K562 (cell line): ENCODE data around the gene RNF26. TPM values are rescaled to one million over a fixed set of nuclear protein-coding genes. Genes with fewer than 3 reads are reported as not detected.

ENCODE experiments used
- ATAC-seq: fragments of 200-7000 bp; cut with Tn5 transposase; 3 replicates; pipeline ENCODE4 v1.9.1; 2020; ENCODE audit warnings: moderate library complexity
- BruUV-seq: library from RNA; stranded (reverse); fragments of 400-500 nt; replicated peaks from 2 replicates; lab custom pipeline; 2021; lab: Mats Ljungman, UMichigan
- CTCF ChIA-PET: fragments of 300-600 bp; formaldehyde crosslinking; extraction: SDS; loops from one replicate; lab custom pipeline; 2021; ENCODE audit warnings: low intra/inter-chr PET ratio; lab: Yijun Ruan, JAX
- POLR2A ChIA-PET: fragments of 300-600, 350-650 bp; sonication (Branson Sonifier 250); formaldehyde crosslinking; extraction: SDS; loops from one replicate; lab custom pipeline; 2021; ENCODE audit warnings: antibody characterized with exemption, inconsistent platforms; lab: Yijun Ruan, JAX
- DNase-seq, 4 experiments: peaks; one replicate each; pipeline versions ENCODE4 v3.0.0 to v3.0.0-alpha.2; 2011 to 2018; ENCODE audit warnings: low spot score in 3 of 4, mixed read lengths in 3 of 4; ENCODE audit errors: extremely low read depth in 1 of 4
- FAIRE-seq: peaks from 2 replicates; lab custom pipeline; 2011; peaks lifted over from hg19 to GRCh38; lab: Jason Lieb, UNC
- H2AFZ ChIP-seq: 2 replicates; pipeline ENCODE4 v1.6.0; 2011; ENCODE audit warnings: low read depth, low read length, control low read depth, inconsistent platforms
- H3K27ac ChIP-seq: fragments of 200-600 bp; 3 replicates; pipeline ENCODE4 v1.8.0; 2011; ENCODE audit warnings: low read depth, mild to moderate bottlenecking, control low read depth, inconsistent platforms, low read length, moderate library complexity, mixed read lengths; ENCODE audit errors: extremely low read depth
- H3K27me3 ChIP-seq, 2 experiments: fragments of 300-600 bp in 1 of 2; 2 replicates in 1 of 2; 3 replicates in 1 of 2; pipeline versions ENCODE4 v1.6.0 to v1.8.0; 2011; ENCODE audit warnings: inconsistent platforms in 2 of 2, low read length in 2 of 2, mild to moderate bottlenecking in 1 of 2, mixed read lengths in 1 of 2, moderate library complexity in 1 of 2; ENCODE audit not compliant: control insufficient read depth in 2 of 2, insufficient read depth in 2 of 2
- H3K36me3 ChIP-seq: fragments of 300-600 bp; 3 replicates; pipeline ENCODE4 v1.8.0; 2011; ENCODE audit warnings: mild to moderate bottlenecking, low read length, inconsistent platforms; ENCODE audit not compliant: control insufficient read depth, insufficient read depth
- H3K4me1 ChIP-seq, 2 experiments: fragments of 200-600 bp in 1 of 2; replicated peaks in 1 of 2; 2 replicates in 1 of 2; 3 replicates in 1 of 2; pipeline versions ENCODE4 v1.5.1 to v1.8.0; 2011; ENCODE audit warnings: inconsistent platforms in 2 of 2, low read length in 2 of 2, mild to moderate bottlenecking in 1 of 2, mixed read lengths in 1 of 2, moderate library complexity in 1 of 2; ENCODE audit not compliant: control insufficient read depth in 2 of 2, insufficient read depth in 2 of 2
- H3K4me2 ChIP-seq: 2 replicates; pipeline ENCODE4 v1.6.1; 2011; ENCODE audit warnings: low read length, control low read depth, inconsistent platforms, mixed read lengths; ENCODE audit not compliant: insufficient read depth
- H3K4me3 ChIP-seq: fragments of 200-600 bp; sonication (generic), shearing (Covaris generic); 2 replicates; pipeline ENCODE4 v1.5.1; 2016; ENCODE audit warnings: control low read depth, inconsistent platforms
- H3K79me2 ChIP-seq: fragments of 200-600 bp; 3 replicates; pipeline ENCODE4 v1.8.0; 2011; ENCODE audit warnings: low read length, inconsistent platforms; ENCODE audit not compliant: control insufficient read depth, insufficient read depth
- H3K9ac ChIP-seq, 2 experiments: 2 replicates each; pipeline versions ENCODE4 v1.6.0 to v1.6.1; 2011; ENCODE audit warnings: low read depth in 2 of 2, low read length in 2 of 2, control low read depth in 1 of 2, inconsistent platforms in 1 of 2, mild to moderate bottlenecking in 1 of 2, mixed read lengths in 1 of 2; ENCODE audit not compliant: insufficient read depth in 1 of 2
- H3K9me1 ChIP-seq: one replicate; pipeline ENCODE4 v1.6.0; 2011; ENCODE audit warnings: inconsistent platforms, mild to moderate bottlenecking, low read length, moderate library complexity; ENCODE audit not compliant: control insufficient read depth, insufficient read depth
- H3K9me3 ChIP-seq: replicated peaks from 2 replicates; pipeline ENCODE4 v1.5.1; 2011; ENCODE audit warnings: low read depth, low read length, inconsistent platforms; ENCODE audit not compliant: control insufficient read depth, insufficient read depth
- H4K20me1 ChIP-seq: replicated peaks from 2 replicates; pipeline ENCODE4 v1.6.1; 2011; ENCODE audit warnings: low read length, inconsistent platforms, mixed read lengths; ENCODE audit not compliant: control insufficient read depth, insufficient read depth
- CBX3 ChIP-seq, 2 experiments: IDR thresholded peaks; 1 replicate in 1 of 2; 2 replicates in 1 of 2; pipeline ENCODE4 v1.6.1; 2012; ENCODE audit warnings: inconsistent platforms in 2 of 2, low read length in 2 of 2, borderline replicate concordance in 1 of 2, control low read depth in 1 of 2
- NFRKB ChIP-seq: fragments of 450-650 bp; IDR thresholded peaks from 2 replicates; pipeline ENCODE4 v1.6.1; 2016; ENCODE audit warnings: low read depth
- SIN3A ChIP-seq, 2 experiments: fragments of 150-350 bp in 1 of 2; IDR thresholded peaks; 2 replicates each; pipeline ENCODE4 v1.6.1; 2011 to 2016; ENCODE audit warnings: borderline replicate concordance in 2 of 2, low read depth in 2 of 2, low read length in 2 of 2, mild to moderate bottlenecking in 2 of 2, moderate library complexity in 2 of 2; ENCODE audit not compliant: control insufficient read depth in 1 of 2
- SMARCB1 ChIP-seq: IDR thresholded peaks from 2 replicates; pipeline ENCODE4 v1.6.1; 2011; ENCODE audit warnings: improper control_type of control experiment, low read depth; ENCODE audit not compliant: insufficient read length
- ZBTB7A ChIP-seq: IDR thresholded peaks from 2 replicates; pipeline ENCODE4 v1.6.1; 2011; ENCODE audit warnings: low read depth, mild to moderate bottlenecking, low read length, moderate library complexity, borderline replicate concordance; ENCODE audit not compliant: control insufficient read depth
- WGBS: fragments of 100-300 bp; shearing (Covaris generic); methylation state at CpG from one replicate; pipeline ENCODE4 v1.1.6; 2016; ENCODE audit warnings: low coverage, mixed read lengths; ENCODE audit not compliant: insufficient coverage; ENCODE audit errors: missing lambda C conversion rate; 5-methylcytosine and 5-hydroxymethylcytosine counted together
- in situ Hi-C: fragments of 300-500 bp; cut with MboI; formaldehyde crosslinking; loops from 4 replicates; pipeline ENCODE4 v1.15.0; 2018; ENCODE audit warnings: inconsistent platforms, mixed read lengths
- intact Hi-C: fragments of 100-400 bp; cut with micrococcal nuclease; formaldehyde crosslinking; loops from 2 replicates; pipeline ENCODE4 v1.14.2; 2022
- polyA plus RNA-seq, 8 experiments: library from polyadenylated mRNA; depleted of rRNA in 4 of 8; stranded (reverse) in 5 of 8; unstranded in 3 of 8; fragments of >200 nt; fragmentation: Nextera tagmentation in 2 of 8; fragmentation: Illumina TruSeq in 1 of 8; extraction: Ambion mirVana in 2 of 8; extraction: Trizol in 1 of 8; gene quantifications; 2 replicates each; pipeline versions ENCODE4 v1.2.1 to v1.2.3, GENCODE V29; 2011 to 2014; ENCODE audit warnings: inconsistent platforms in 1 of 8, missing spikeins in 1 of 8
- total RNA-seq, 7 experiments: library from RNA; depleted of rRNA in 6 of 7; stranded (reverse); fragments of >200 nt in 6 of 7; fragmentation: Illumina TruSeq in 2 of 7; extraction: Trizol in 2 of 7; gene quantifications; 2 replicates each; pipeline versions ENCODE4 v1.2.1 to v1.2.3, GENCODE V29; 2011 to 2021; ENCODE audit warnings: low replicate concordance in 1 of 7
- TF ChIP-seq, protein P1 (sequence below): fragments of 200-800 bp; sonication (Bioruptor generic); IDR thresholded peaks from 2 replicates; pipeline ENCODE4 v1.6.1; 2017; ENCODE audit warnings: missing genetic modification characterization, missing compliant biosample characterization
- TF ChIP-seq, protein P2 (sequence below), 2 experiments: IDR thresholded peaks; 2 replicates each; pipeline ENCODE4 v1.6.1; 2011; ENCODE audit warnings: borderline replicate concordance in 1 of 2, control low read depth in 1 of 2, low read depth in 1 of 2, low read length in 1 of 2, mild to moderate bottlenecking in 1 of 2, mixed read lengths in 1 of 2, moderate library complexity in 1 of 2; ENCODE audit not compliant: insufficient read depth in 1 of 2, insufficient read length in 1 of 2, poor library complexity in 1 of 2, severe bottlenecking in 1 of 2; ENCODE audit errors: extremely low read depth in 1 of 2
- TF ChIP-seq, protein P3 (sequence below): sonication (generic); formaldehyde crosslinking; IDR thresholded peaks from 2 replicates; pipeline ENCODE4 v1.8.0; 2023; ENCODE audit warnings: missing genetic modification reagents, mild to moderate bottlenecking, borderline replicate concordance
- TF ChIP-seq, protein P4 (sequence below), 3 experiments: fragments of 200-800 bp in 1 of 3; sonication (Bioruptor generic) in 1 of 3; sonication (generic) in 1 of 3; formaldehyde crosslinking in 1 of 3; IDR thresholded peaks; 2 replicates each; pipeline versions ENCODE4 v1.6.1 to v1.8.0; 2016 to 2022; ENCODE audit warnings: mild to moderate bottlenecking in 2 of 3, missing compliant biosample characterization in 2 of 3, missing genetic modification characterization in 2 of 3, missing genetic modification reagents in 1 of 3

Gene RNF26
- total and polyA plus RNA-seq, 9 of the 15 experiments (the other 6 are each of a cell fraction or from before 2014, with no cell fraction given): 5.3 to 53.6 (median 12.7) TPM

DNA sequence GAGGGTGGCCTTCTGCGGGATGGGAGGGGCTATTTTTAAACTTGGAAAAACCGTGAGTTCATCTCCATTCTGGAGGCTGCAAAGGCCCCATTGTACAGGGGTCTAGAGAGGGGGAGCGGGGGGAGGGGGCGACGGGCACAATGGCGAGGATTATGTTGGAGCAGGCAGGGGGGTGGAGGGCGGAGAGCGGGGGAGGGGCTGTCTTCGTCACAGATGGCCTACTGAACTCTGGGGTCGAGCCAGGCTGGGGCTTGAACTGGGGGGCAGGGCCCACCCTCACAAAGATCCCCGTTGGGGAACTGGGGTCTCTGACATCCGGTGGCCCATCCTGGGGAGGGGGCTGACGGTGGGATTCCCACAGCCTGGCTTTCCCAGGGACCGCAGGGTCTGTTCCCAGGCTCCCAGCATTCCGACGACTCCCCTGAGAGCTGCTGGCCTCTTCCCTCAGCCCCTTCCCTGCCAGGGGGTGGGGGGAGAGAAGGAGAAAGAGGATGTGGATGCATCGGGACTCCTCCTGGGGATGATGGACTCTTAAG, 14.0 kb upstream of the RNF26 start:
- ATAC-seq: no peak
- Histone ChIP-seq H3K9ac (peak overlapping the region; percentile 85 to 91), H3K27me3 (no peaks in the 10 kb centered on the region; a peak in 1 of 5 replicates), H3K27ac (peak overlapping the region; percentile 93), H2AFZ (peak overlapping the region; percentile 99), H3K36me3 (no peaks in the 10 kb centered on the region), H3K9me1 (no peaks in the 10 kb centered on the region), H3K9me3 (no peaks in the 10 kb centered on the region), H3K79me2 (peaks cover 26% of the 10 kb centered on the region; the same call in 2 of the 3 replicates), H3K4me3 (peak overlapping the region; percentile 48), H3K4me2 (peak overlapping the region; percentile 92), H3K4me1 (peaks cover 50 to 73% of the 10 kb centered on the region in 2 experiments), H4K20me1 (0 out of 2 replicates have a peak, but pooled peaks cover 6% of the 10 kb centered on the region)
- peak in 1 of 4 experiments; percentile 52 for DNase-seq
- in situ Hi-C loops (no loop called here), intact Hi-C loops (loop anchor here (5.0 kb wide), 1 partner anchor 393 kb away; the partner anchor contains the start of gene BCL9L)
- no peak for FAIRE-seq
- 9% methylated on average over 10 of the region's 17 CpGs for WGBS
- ChIA-PET POLR2A (interaction anchor here (0.6 to 5.1 kb wide), 15 partner anchors 13 to 804 kb away, joined by 3 to 22 read pairs (median 4); partner anchors contain the start of genes C2CD2L, CBL, RNF26 and USP2), CTCF (interaction anchor here (1.0 kb wide), 1 partner anchor 216 kb away, joined by 3 read pairs; no protein-coding TSS in a partner anchor)
- no TSS peak for BruUV-seq
- TF ChIP-seq CBX3 (IDR thresholded peaks at IDR 0.05; ENCODE audit: borderline replicate concordance in 1 of 2, low read length in 2 of 2): no peak
- peak; percentile 68 for TF ChIP-seq NFRKB
- no peak for TF ChIP-seq SIN3A (IDR thresholded peaks at IDR 0.05; ENCODE audit: borderline replicate concordance in 2 of 2, control insufficient read depth in 1 of 2, low read depth in 2 of 2, low read length in 2 of 2)
- TF ChIP-seq ZBTB7A: peak; percentile 68
- TF ChIP-seq, protein P1, sequence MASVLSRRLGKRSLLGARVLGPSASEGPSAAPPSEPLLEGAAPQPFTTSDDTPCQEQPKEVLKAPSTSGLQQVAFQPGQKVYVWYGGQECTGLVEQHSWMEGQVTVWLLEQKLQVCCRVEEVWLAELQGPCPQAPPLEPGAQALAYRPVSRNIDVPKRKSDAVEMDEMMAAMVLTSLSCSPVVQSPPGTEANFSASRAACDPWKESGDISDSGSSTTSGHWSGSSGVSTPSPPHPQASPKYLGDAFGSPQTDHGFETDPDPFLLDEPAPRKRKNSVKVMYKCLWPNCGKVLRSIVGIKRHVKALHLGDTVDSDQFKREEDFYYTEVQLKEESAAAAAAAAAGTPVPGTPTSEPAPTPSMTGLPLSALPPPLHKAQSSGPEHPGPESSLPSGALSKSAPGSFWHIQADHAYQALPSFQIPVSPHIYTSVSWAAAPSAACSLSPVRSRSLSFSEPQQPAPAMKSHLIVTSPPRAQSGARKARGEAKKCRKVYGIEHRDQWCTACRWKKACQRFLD (CRISPR knock-in tag): peak; percentile 72; the same call in 1 of the 2 replicates
- TF ChIP-seq, protein P2, sequence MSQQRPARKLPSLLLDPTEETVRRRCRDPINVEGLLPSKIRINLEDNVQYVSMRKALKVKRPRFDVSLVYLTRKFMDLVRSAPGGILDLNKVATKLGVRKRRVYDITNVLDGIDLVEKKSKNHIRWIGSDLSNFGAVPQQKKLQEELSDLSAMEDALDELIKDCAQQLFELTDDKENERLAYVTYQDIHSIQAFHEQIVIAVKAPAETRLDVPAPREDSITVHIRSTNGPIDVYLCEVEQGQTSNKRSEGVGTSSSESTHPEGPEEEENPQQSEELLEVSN (IDR thresholded peaks at IDR 0.05; ENCODE audit: borderline replicate concordance in 1 of 2, extremely low read depth in 1 of 2, insufficient read depth in 1 of 2, insufficient read length in 1 of 2, low read depth in 1 of 2, low read length in 1 of 2, poor library complexity in 1 of 2, severe bottlenecking in 1 of 2): peak in 1 of 2 experiments; percentile 1
- TF ChIP-seq SMARCB1: no peak
- TF ChIP-seq, protein P3, sequence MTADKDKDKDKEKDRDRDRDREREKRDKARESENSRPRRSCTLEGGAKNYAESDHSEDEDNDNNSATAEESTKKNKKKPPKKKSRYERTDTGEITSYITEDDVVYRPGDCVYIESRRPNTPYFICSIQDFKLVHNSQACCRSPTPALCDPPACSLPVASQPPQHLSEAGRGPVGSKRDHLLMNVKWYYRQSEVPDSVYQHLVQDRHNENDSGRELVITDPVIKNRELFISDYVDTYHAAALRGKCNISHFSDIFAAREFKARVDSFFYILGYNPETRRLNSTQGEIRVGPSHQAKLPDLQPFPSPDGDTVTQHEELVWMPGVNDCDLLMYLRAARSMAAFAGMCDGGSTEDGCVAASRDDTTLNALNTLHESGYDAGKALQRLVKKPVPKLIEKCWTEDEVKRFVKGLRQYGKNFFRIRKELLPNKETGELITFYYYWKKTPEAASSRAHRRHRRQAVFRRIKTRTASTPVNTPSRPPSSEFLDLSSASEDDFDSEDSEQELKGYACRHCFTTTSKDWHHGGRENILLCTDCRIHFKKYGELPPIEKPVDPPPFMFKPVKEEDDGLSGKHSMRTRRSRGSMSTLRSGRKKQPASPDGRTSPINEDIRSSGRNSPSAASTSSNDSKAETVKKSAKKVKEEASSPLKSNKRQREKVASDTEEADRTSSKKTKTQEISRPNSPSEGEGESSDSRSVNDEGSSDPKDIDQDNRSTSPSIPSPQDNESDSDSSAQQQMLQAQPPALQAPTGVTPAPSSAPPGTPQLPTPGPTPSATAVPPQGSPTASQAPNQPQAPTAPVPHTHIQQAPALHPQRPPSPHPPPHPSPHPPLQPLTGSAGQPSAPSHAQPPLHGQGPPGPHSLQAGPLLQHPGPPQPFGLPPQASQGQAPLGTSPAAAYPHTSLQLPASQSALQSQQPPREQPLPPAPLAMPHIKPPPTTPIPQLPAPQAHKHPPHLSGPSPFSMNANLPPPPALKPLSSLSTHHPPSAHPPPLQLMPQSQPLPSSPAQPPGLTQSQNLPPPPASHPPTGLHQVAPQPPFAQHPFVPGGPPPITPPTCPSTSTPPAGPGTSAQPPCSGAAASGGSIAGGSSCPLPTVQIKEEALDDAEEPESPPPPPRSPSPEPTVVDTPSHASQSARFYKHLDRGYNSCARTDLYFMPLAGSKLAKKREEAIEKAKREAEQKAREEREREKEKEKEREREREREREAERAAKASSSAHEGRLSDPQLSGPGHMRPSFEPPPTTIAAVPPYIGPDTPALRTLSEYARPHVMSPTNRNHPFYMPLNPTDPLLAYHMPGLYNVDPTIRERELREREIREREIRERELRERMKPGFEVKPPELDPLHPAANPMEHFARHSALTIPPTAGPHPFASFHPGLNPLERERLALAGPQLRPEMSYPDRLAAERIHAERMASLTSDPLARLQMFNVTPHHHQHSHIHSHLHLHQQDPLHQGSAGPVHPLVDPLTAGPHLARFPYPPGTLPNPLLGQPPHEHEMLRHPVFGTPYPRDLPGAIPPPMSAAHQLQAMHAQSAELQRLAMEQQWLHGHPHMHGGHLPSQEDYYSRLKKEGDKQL (CRISPR knock-in tag): no peak
- TF ChIP-seq, protein P4, sequence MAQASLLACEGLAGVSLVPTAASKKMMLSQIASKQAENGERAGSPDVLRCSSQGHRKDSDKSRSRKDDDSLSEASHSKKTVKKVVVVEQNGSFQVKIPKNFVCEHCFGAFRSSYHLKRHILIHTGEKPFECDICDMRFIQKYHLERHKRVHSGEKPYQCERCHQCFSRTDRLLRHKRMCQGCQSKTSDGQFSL (CRISPR knock-in tag; IDR thresholded peaks at IDR 0.05): no peak
- TF ChIP-seq, protein P4 (tag; IDR thresholded peaks at IDR 0.05): 0 out of 4 replicates have a peak, but pooled peaks of 1 of the 2 experiments have one; percentile 41
